Stimulated activated naive CD8-positive, alpha-beta T cell treated with anti-CD3 and anti-CD28 coated beads, Interleukin-15, amount 100 ng/mL, for 72 hours (primary cell): ENCODE results near the gene NOXA1.
"Not testable (repeated sequence)": the region's sequence is repeated elsewhere in the genome, so short reads cannot be mapped to it uniquely, and the experiment has no call there.

Source experiments
- ATAC-seq: fragments of 150-1000 bp; cut with Tn5 transposase; 2 replicates; pipeline ENCODE4 v1.10.0; 2021; ENCODE audit warnings: mild to moderate bottlenecking, moderate library complexity
- DNase-seq, 2 donors: peaks; one replicate each; pipeline ENCODE4 v3.0.0; 2021 to 2022
- H3K27ac Mint-ChIP-seq, 2 donors: one replicate each; pipeline ENCODE4 v1.8.0; 2022; ENCODE audit warnings: mild to moderate bottlenecking in 2 of 2, mixed read lengths in 2 of 2, moderate library complexity in 2 of 2
- H3K27me3 Mint-ChIP-seq: one replicate; pipeline ENCODE4 v1.8.0; 2022; ENCODE audit warnings: mixed read lengths
- H3K4me1 Mint-ChIP-seq: one replicate; pipeline ENCODE4 v1.8.0; 2022; ENCODE audit warnings: mild to moderate bottlenecking, mixed read lengths
- H3K4me3 Mint-ChIP-seq, 2 donors: one replicate each; pipeline ENCODE4 v1.8.0; 2022; ENCODE audit warnings: mild to moderate bottlenecking in 2 of 2, mixed read lengths in 2 of 2, moderate library complexity in 1 of 2
- H3K9me3 Mint-ChIP-seq, 2 donors: one replicate each; pipeline ENCODE4 v1.8.0; 2022; ENCODE audit warnings: mixed read lengths in 2 of 2

NOXA1 gene, protein sequence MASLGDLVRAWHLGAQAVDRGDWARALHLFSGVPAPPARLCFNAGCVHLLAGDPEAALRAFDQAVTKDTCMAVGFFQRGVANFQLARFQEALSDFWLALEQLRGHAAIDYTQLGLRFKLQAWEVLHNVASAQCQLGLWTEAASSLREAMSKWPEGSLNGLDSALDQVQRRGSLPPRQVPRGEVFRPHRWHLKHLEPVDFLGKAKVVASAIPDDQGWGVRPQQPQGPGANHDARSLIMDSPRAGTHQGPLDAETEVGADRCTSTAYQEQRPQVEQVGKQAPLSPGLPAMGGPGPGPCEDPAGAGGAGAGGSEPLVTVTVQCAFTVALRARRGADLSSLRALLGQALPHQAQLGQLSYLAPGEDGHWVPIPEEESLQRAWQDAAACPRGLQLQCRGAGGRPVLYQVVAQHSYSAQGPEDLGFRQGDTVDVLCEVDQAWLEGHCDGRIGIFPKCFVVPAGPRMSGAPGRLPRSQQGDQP

DNA sequence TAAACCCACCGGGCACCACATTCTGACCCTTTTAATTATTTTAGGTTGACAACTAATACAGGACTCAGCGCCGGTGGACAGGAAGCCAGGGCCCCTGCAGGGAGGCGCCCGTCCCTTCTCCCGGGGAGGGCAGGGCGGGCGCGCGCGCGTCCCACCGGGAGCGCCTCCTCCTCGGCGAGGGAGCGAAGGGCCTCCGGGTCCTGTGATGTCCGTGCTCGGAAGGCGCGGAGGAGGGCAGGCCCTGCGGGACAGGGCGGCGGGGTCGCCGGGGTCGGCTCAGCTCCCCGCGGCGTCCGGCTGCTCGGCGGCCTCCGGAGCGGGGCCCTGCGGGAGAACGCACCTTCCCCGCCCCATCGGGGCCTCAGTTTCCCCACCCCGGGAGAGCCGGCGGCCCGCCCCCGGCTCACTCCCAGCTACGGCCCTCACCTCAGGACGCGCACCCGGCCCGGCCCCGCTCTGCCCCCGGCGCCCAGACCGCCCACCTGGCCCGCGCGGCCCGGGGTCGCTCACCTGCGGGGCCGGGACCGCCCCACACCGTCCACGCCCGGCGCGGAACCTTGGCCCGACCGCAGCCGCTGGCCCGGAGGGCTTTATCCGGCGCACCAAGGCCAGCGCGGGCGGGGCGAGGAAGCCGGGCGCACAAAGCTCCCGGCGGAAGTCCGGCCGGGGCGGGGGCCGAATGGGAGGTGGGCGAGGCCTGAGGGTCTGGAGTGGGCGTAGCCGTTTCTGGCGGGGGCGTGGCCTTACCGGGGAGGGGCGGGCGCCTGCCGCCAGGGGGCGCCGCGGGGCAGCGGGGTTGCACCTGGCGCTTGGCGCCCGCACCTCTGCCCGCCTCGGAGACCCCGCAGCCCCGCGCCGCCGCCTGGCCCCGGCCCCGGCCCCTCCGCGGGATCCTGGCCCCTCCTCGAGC is at the start of gene NOXA1, which contains the start of gene EXD3:
NOXA1 (plus strand) TSS at position 790 of the 910 bp plus-strand sequence. CDS start 137 bp downstream, outside the sequence.
EXD3 (minus strand) TSS at position 559 of the 910 bp plus-strand sequence. CDS start 27,805 bp downstream, outside the sequence.
- Mint-ChIP-seq H3K4me3 (peak within 1 kb of the TSS; percentile 88 to 91), H3K4me1 (peaks cover 6% of the 10 kb centered on the region), H3K27me3 (no peaks in the 10 kb centered on the region), H3K9me3 (no peaks in the 10 kb centered on the region), H3K27ac (peak within 1 kb of the TSS in 1 of 2 donors; percentile 67)
- DNase-seq (peak; percentile 96), ATAC-seq (peak; percentile 92)

DNA sequence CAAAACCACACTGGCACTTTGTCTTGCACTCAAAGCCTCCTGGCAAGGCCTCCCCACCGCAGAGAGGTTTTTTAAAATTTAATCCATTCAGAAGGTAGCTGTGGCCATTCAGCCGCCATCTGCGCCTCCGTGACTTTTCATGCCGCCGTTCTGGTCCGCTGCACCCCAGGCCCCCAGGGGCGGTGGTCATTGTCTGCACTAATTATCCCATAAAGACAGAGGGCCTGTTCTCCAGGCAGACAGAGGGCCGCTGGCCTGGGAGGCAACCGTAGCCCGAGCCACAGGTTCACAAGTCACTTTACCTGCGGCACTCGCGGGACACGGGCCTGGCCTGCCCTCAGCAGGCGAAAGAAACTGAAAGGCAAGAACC is 49.6 kb upstream of the NOXA1 start:
- H3K4me1 Mint-ChIP-seq: no peaks in the 10 kb centered on the region

DNA sequence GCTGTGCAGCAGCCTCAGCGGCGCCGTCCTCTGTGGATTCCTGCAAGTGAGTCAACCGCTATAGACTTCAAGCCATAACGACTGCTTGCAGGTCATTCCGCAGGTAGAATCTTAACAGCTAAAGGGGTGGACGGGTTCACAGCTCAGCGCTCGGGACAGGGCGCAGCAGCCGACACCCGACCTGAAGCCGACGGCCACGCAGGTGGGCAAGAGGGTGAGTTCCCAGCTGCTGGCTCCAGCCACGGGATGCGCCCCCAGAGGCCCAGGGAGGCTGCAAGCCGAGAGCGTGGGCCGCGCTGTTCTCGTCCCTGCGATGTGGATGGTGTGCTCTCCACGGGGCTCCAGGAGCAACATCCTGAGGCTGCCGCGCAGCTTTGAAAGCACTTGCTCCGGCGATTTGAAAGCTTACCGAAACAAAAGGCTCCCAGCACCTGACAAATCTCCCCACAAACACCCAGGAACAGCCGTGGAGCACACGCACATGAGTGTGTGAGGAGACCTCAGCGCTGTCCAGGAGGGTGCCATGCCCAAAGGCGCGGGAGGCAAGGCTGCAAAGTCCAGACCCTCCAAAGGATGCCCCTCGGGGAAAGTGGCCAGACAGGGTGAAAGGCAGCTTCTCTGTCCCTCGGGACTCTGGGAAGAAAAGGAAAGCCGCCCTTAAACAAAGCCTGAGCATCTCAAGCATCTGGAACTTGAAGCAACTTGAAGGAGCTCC is 48.9 kb upstream of the NOXA1 start:
- H3K4me1 Mint-ChIP-seq: no peaks in the 10 kb centered on the region
- H3K4me3 Mint-ChIP-seq: no peak overlapping the region
- H3K27ac Mint-ChIP-seq: no peak overlapping the region
- H3K9me3 Mint-ChIP-seq: no peaks in the 10 kb centered on the region
- no peaks in the 10 kb centered on the region for H3K27me3 Mint-ChIP-seq
- ATAC-seq (no peak), DNase-seq (no peak)

More for the DNA sequence above, 49.6 kb upstream of the NOXA1 start:
- no peak overlapping the region for H3K4me3 Mint-ChIP-seq
- no peak for ATAC-seq
- DNase-seq: no peak
- H3K27ac Mint-ChIP-seq: no peak overlapping the region
- no peaks in the 10 kb centered on the region for H3K27me3 Mint-ChIP-seq
- no peaks in the 10 kb centered on the region for H3K9me3 Mint-ChIP-seq

DNA sequence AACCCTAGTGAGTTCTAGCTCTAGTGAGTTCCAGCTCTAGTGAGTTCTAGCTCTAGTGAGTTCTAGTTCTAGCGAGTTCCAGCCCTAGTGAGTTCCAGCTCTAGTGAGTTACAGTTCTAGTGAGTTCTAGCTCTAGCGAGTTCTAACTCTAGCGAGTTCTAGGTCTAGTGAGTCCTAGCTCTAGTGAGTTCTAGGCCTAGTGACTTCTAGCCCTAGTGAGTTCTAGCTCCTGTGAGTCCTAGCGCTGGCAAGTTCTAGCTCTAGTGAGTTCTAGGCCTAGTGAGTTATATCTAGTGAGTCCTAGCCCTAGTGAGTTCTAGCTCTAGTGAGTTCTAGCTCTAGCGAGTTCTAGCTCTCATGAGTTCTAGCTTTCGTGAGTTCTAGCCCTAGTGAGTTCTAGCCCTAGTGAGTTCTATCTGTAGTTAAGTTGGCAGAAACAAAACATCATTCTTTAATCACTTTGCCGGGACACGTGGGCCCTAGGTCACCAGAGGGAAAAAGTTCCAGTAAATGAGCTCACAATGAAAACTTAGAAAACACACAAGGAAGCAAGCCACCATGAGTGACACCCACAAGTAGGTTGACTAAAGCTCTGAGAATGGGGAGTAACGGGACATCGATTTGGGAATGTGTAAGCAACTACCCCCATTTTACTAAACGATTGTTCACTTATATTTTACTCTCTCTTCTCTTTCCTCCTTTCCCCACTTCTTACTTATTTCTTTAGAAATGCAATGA is 47.7 kb upstream of the NOXA1 start:
- H3K27me3 Mint-ChIP-seq: no peaks in the 10 kb centered on the region
- no peaks in the 10 kb centered on the region for H3K4me1 Mint-ChIP-seq
- no peak overlapping the region for H3K27ac Mint-ChIP-seq
- no peak overlapping the region for H3K4me3 Mint-ChIP-seq
- no peaks in the 10 kb centered on the region for H3K9me3 Mint-ChIP-seq
- ATAC-seq: no peak
- no peak for DNase-seq

DNA sequence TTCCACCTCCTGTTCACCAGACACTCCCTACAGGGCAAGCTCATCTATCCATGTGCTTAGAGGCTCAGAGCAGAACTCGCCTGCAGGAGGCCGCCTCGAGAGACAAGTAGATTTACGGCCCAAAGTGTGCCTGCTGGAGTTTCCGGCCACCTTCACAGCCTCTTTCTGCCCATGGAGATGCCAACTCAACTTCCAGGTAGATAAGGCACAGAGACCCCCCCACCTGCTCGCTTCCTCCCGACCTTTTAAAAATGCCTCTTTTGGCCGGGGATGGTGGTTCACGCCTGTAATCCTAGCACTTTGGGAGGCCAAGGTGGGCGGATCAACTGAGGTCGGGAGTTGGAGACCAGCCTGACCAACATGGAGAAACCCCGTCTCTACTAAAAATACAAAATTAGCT is 46.8 kb upstream of the NOXA1 start:
- no peaks in the 10 kb centered on the region for H3K9me3 Mint-ChIP-seq
- no peak for DNase-seq
- ATAC-seq: no peak
- no peaks in the 10 kb centered on the region for H3K4me1 Mint-ChIP-seq
- no peak overlapping the region for H3K27ac Mint-ChIP-seq
- no peak overlapping the region for H3K4me3 Mint-ChIP-seq
- no peaks in the 10 kb centered on the region for H3K27me3 Mint-ChIP-seq

DNA sequence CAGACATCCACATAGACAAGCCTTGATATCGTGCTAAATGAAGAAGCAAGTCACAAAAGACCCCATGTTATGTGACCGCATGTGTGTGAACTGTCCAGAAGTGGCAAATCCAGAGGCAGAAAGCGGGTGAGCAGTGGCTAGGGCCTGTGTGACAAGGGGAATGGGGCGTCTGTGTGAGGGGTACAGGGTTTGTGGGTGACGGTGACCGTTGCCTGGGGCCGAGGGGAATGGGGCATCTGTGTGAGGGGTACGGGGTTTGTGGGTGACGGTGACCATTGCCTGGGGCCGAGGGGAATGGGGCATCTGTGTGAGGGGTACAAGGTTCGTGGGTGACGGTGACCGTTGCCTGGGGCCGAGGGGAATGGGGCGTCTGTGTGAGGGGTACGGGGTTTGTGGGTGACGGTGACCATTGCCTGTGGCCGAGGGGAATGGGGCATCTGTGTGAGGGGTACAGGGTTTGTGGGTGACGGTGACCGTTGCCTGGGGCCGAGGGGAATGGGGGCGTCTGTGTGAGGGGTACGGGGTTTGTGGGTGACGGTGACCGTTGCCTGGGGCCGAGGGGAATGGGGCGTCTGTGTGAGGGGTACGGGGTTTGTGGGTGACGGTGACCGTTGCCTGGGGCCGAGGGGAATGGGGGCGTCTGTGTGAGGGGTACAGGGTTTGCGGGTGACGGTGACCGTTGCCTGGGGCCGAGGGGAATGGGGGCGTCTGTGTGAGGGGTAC is 44.3 kb upstream of the NOXA1 start:
- not testable (repeated sequence) for ATAC-seq, H3K27ac Mint-ChIP-seq, H3K4me1 Mint-ChIP-seq, H3K4me3 Mint-ChIP-seq, DNase-seq, H3K9me3 Mint-ChIP-seq, H3K27me3 Mint-ChIP-seq

DNA sequence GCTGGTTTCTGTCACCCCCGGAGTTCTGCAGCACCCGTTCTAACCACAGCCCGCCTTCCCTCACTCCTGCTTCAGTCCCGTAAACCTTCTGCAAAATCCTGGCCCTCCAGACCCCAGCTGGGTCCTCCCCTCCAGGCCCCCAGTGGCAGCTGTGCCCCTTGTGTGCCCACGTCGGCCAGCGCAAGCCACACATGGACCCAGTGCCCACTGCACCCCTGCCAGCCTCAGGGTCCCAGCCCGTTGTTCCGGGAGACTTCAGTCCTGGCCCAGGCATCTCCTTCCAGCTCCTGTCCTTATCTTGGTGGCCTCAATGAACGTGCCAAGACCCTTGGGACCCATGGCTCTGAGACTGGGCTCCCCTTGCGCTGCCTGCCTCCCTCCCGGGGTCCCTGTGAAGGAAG is 43.4 kb upstream of the NOXA1 start:
- H3K4me1 Mint-ChIP-seq: no peaks in the 10 kb centered on the region
- DNase-seq: no peak
- no peak overlapping the region for H3K27ac Mint-ChIP-seq
- H3K27me3 Mint-ChIP-seq: no peaks in the 10 kb centered on the region
- no peak overlapping the region for H3K4me3 Mint-ChIP-seq
- no peaks in the 10 kb centered on the region for H3K9me3 Mint-ChIP-seq
- no peak for ATAC-seq

DNA sequence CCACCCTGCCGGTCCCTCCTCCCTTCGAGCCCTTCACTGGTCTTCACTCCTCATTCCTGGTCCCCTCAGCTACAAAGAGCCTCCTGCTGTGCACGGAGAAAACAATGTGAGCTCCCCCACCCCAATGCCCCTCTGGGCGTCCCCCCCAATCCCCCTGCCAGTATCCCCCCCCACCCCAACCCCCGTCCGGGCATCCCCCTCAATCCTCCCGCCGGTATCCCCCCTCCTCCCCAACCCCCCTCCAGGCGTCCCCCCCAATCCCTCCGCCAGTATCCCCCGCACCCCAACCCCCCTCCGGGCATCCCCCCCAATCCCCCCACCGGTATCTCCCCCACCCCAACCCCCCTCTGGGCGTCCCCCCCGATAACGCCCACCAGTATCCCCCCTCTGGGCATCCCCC is 43.0 kb upstream of the NOXA1 start:
- Mint-ChIP-seq H3K9me3 (no peaks in the 10 kb centered on the region), H3K4me1 (no peaks in the 10 kb centered on the region), H3K4me3 (no peak overlapping the region), H3K27ac (no peak overlapping the region), H3K27me3 (no peaks in the 10 kb centered on the region)
- no peak for ATAC-seq
- DNase-seq: no peak

DNA sequence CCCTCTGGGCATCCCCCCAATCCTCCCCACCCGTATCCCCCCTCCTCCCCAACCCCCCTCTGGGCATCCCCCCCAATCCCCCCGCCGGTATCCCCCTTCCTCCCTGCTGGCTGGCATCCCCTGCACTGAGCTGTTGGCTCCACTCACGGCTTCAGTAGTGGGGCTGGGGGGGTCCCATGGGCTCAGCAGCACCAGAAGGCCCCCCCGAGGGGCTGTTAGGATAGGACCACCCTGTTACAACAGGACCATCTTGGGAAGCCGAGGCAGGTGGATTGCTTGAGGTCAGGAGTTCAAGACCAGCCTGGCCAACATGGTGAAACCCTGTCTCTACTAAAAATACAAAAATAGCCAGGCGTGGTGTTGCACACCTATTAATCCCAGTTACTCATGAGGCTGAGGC is 42.6 kb upstream of the NOXA1 start:
- Mint-ChIP-seq H3K27ac (no peak overlapping the region), H3K9me3 (no peaks in the 10 kb centered on the region), H3K27me3 (no peaks in the 10 kb centered on the region), H3K4me3 (no peak overlapping the region), H3K4me1 (no peaks in the 10 kb centered on the region)
- DNase-seq (no peak), ATAC-seq (no peak)

DNA sequence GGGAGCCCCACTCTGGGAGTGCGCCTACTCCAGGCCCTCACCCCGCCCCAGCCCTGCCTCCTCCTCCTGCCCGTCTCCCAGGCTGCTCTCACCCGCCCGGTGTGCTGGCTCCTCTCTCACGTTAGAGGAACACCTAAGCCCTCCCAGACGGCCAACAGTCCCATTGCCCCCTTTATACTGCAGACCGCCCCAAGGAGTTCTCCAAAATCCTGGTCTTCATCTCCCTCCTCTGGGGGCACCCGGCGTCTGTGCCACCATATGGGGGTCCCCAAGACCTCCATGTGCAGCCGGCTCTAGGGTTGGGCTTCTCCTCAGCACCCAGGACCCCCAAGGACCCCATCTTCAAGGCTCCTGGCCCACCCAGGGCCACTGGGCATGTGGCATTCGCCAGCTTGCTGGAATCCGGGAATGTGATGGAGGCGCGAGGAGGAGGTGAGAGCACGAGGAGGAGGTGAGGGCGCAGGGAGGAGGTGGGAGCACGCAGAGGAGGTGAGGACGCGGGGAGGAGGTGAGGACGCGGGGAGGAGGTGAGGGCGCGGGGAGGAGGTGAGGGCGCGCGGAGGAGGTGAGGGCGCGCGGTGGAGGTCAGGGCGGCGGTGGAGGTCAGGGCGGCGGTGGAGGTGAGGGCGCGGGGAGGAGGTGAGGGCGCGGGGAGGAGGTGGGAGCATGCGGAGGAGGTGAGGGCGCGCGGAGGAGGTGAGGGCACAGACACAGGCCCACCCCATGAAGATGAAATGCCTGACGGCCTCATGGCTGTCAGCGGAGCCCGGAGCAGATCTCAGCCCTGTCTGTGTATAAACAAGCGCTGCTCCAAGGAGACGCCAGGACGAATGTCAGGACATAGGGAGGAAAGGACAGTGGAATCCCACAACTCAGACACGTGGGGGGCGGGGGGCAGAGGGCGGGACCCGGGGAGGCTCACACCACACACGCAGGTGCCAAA is 41.4 kb upstream of the NOXA1 start:
- DNase-seq (no peak), ATAC-seq (peak; percentile 63)
- Mint-ChIP-seq H3K4me1 (no peaks in the 10 kb centered on the region), H3K9me3 (no peaks in the 10 kb centered on the region), H3K27me3 (no peaks in the 10 kb centered on the region), H3K4me3 (no peak overlapping the region), H3K27ac (no peak overlapping the region)

DNA sequence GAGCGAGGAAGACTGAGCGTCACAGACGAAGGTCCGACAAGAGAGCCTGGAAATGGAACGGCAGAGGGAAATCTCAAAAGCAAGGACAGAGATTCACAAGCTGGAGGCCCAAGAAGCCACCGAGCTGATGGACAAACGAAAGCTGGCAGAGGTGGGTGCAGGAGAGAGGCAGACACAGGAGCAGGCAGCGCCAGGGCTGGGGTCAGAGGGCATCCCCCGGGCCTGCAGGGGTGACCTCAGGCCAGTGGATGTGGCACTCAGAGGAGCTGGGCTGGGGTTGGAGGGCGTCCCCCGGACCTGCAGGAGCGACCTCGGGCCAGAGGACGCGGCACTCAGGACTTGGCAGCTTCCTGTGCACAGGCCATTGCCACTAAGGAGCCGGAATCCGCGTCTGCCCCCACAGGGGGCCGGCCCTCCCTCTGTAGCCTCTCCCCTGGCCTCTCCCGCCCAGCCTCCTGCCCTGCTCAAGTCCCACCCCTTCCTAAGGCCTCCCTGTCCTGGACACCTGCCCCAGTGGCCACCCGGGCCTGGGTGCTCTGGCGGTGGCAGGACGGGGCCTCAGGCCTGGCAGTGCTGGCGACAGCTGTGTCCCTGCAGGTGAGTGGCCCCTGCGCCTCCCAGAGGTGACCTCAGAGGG is 40.6 kb upstream of the NOXA1 start:
- Mint-ChIP-seq H3K4me1 (peaks cover 7% of the 10 kb centered on the region), H3K4me3 (no peak overlapping the region), H3K27me3 (no peaks in the 10 kb centered on the region), H3K27ac (no peak overlapping the region), H3K9me3 (no peaks in the 10 kb centered on the region)
- DNase-seq (no peak), ATAC-seq (peak; percentile 18)

DNA sequence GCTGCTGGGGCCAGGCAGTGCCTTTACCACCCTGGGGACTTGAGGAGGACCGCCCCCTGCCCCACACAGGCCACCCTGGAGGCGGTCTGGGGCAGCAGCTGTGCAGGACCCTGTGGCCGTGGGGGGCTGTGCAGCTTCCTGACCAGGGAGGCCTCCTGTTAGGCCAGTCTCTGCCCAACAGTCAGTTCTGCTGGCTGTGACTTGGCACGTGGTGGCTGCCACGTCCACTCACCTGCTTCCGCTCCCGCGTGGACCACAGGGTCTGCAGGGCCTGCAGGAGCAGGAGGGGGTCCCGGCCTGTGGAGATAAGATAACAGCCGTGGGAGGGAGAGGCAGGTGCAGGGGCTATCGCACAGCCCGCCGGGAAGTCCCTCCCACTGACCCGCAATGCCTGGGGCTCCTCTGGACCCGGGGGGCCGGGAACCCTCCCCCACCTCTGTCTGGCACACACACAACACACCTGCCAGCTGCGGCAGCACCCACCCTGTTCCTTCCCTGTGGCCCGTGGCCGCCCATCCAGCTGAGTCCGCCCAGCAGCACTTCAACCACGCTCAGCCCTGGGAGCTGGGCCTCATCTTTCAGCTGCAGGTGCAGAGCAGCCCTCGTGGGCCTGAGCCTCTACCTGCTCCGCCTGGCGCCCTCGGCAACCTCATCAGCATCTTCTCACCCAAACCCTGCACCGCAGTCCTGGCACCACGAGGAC is 40.0 kb upstream of the NOXA1 start:
- DNase-seq (no peak), ATAC-seq (no peak)
- H3K9me3 Mint-ChIP-seq: no peaks in the 10 kb centered on the region
- no peaks in the 10 kb centered on the region for H3K27me3 Mint-ChIP-seq
- no peak overlapping the region for H3K4me3 Mint-ChIP-seq
- H3K4me1 Mint-ChIP-seq: peaks cover 14% of the 10 kb centered on the region
- peak overlapping the region; percentile 49 to 85 for H3K27ac Mint-ChIP-seq
